Measurements from ENCODE around the gene TMEM117. TPM values are rescaled to one million over a fixed set of nuclear protein-coding genes. Genes with fewer than 3 reads are reported as not detected.

The TMEM117 gene
- polyA plus RNA-seq, 1 donor (not counting 4 experiments of a cell fraction or from before 2014, with no cell fraction given), result 8.5 TPM

GRCh38 chr12:43805860-43806736, 29.8 kb upstream of the TMEM117 start, which contains the start of gene TWF1:
TWF1 (minus strand) TSS chr12:43806317; CDS start chr12:43806245, 72 bp downstream.
- Histone ChIP-seq H3K36me3 (ENCODE audit: control insufficient read depth in 2 of 2, extremely low read depth in 1 of 2, insufficient read depth in 2 of 2, low read length in 2 of 2) (peaks cover 2 to 6% of the 10 kb centered on the region in 2 experiments), H3K79me2 (ENCODE audit: control insufficient read depth, insufficient read depth, low read length) (peaks cover 33% of the 10 kb centered on the region), H3K9me1 (ENCODE audit: control insufficient read depth, extremely low read depth, insufficient read depth, low read length) (no peaks in the 10 kb centered on the region), H3K4me3 (ENCODE audit: control insufficient read depth in 2 of 3, extremely low read depth in 1 of 3, insufficient read depth in 2 of 3, low read depth in 1 of 3, low read length in 3 of 3) (peak within 1 kb of the TSS; percentile 99 to 100 (median 99)), H4K20me1 (ENCODE audit: control insufficient read depth, extremely low read depth, insufficient read depth, low read length) (peaks cover 5% of the 10 kb centered on the region), H3K27me3 (ENCODE audit: control insufficient read depth, extremely low read depth, insufficient read depth, low read length) (no peaks in the 10 kb centered on the region), H3K4me1 (ENCODE audit: control insufficient read depth, extremely low read depth, insufficient read depth, low read length) (peaks cover 18% of the 10 kb centered on the region), H3K27ac (ENCODE audit: control insufficient read depth, insufficient read depth, low read length) (peak within 1 kb of the TSS; percentile 93), H3K4me2 (ENCODE audit: control insufficient read depth, extremely low read depth, insufficient read depth, low read depth, low read length) (peak within 1 kb of the TSS; percentile 92), H3K9ac (ENCODE audit: control insufficient read depth, extremely low read depth, insufficient read depth, low read length) (peak within 1 kb of the TSS; percentile 96), H3K9me3 (ENCODE audit: control insufficient read depth, low read depth, low read length) (no peaks in the 10 kb centered on the region), H2AFZ (ENCODE audit: control insufficient read depth, low read length) (peak within 1 kb of the TSS; percentile 91)
- no peak for TF ChIP-seq EZH2 (IDR thresholded peaks at IDR 0.05; ENCODE audit: low read length)
- TF ChIP-seq CTCF (optimal IDR thresholded peaks at IDR 0.05 in 1 of 3, IDR thresholded peaks at IDR 0.05 in 1 of 3, conservative IDR thresholded peaks at IDR 0.05 in 1 of 3; ENCODE audit: extremely low read depth in 1 of 3, insufficient read depth in 2 of 3, low read length in 3 of 3), result peak; percentile 15 to 34 (median 31)
- DNase-seq (ENCODE audit: low read depth, low spot score) (no peak), FAIRE-seq (peak; percentile 60)
- dilution Hi-C loops (cut with MboI; ENCODE audit: extremely low pct_ligation_motif_present, low sequenced_read_pairs), result no loop called here

- no peak for FAIRE-seq
- peaks cover 22% of the 10 kb centered on the region for H3K4me1 ChIP-seq (ENCODE audit: control insufficient read depth, extremely low read depth, insufficient read depth, low read length)
- peak overlapping the region; percentile 99 to 100 (median 99) for H3K4me3 ChIP-seq (ENCODE audit: control insufficient read depth in 2 of 3, extremely low read depth in 1 of 3, insufficient read depth in 2 of 3, low read depth in 1 of 3, low read length in 3 of 3)
- peaks cover 33% of the 10 kb centered on the region for H3K79me2 ChIP-seq (ENCODE audit: control insufficient read depth, insufficient read depth, low read length)
- H3K36me3 ChIP-seq (ENCODE audit: control insufficient read depth in 2 of 2, extremely low read depth in 1 of 2, insufficient read depth in 2 of 2, low read length in 2 of 2), result peaks cover 2 to 6% of the 10 kb centered on the region in 2 experiments
- no peaks in the 10 kb centered on the region for H3K9me1 ChIP-seq (ENCODE audit: control insufficient read depth, extremely low read depth, insufficient read depth, low read length)
- peak overlapping the region; percentile 67 for H3K4me2 ChIP-seq (ENCODE audit: control insufficient read depth, extremely low read depth, insufficient read depth, low read depth, low read length)
- H3K9me3 ChIP-seq (ENCODE audit: control insufficient read depth, low read depth, low read length), result no peaks in the 10 kb centered on the region
- dilution Hi-C loops (cut with MboI; ENCODE audit: extremely low pct_ligation_motif_present, low sequenced_read_pairs), result no loop called here
- no peaks in the 10 kb centered on the region for H3K27me3 ChIP-seq (ENCODE audit: control insufficient read depth, extremely low read depth, insufficient read depth, low read length)
- peak overlapping the region; percentile 93 for H3K27ac ChIP-seq (ENCODE audit: control insufficient read depth, insufficient read depth, low read length)
- H4K20me1 ChIP-seq (ENCODE audit: control insufficient read depth, extremely low read depth, insufficient read depth, low read length), result peaks cover 5% of the 10 kb centered on the region
- no peak for DNase-seq (ENCODE audit: low read depth, low spot score)
- H3K9ac ChIP-seq (ENCODE audit: control insufficient read depth, extremely low read depth, insufficient read depth, low read length), result peak overlapping the region; percentile 96
- TF ChIP-seq EZH2 (IDR thresholded peaks at IDR 0.05; ENCODE audit: low read length) (no peak), CTCF (optimal IDR thresholded peaks at IDR 0.05 in 1 of 3, IDR thresholded peaks at IDR 0.05 in 1 of 3, conservative IDR thresholded peaks at IDR 0.05 in 1 of 3; ENCODE audit: extremely low read depth in 1 of 3, insufficient read depth in 2 of 3, low read length in 3 of 3) (no peak)
- H2AFZ ChIP-seq (ENCODE audit: control insufficient read depth, low read length), result peak overlapping the region; percentile 91
These were observed 29.2 kb upstream of the TMEM117 start for GRCh38 chr12:43806737-43807072.

Data from keratinocyte (primary cell).